Effector CD4-positive, alpha-beta T cell (primary cell): Measurements from ENCODE around the gene NUFIP2.
"Not testable (repeated sequence)": the region's sequence is repeated elsewhere in the genome, so short reads cannot be mapped to it uniquely, and the experiment has no call there.

Source experiments
- DNase-seq: peaks from one replicate; pipeline ENCODE4 v3.0.0-alpha.2; 2020

NUFIP2 gene

GRCh38 chr17:29278692-29279091 lies 15.3 kb downstream of the NUFIP2 start:
- no peak for DNase-seq

- no peak for DNase-seq
Measured at GRCh38 chr17:29273924-29274323, 20.0 kb downstream of the NUFIP2 start.

GRCh38 chr17:29271980-29272379 lies 22.0 kb downstream of the NUFIP2 start:
- DNase-seq, result not testable (repeated sequence)

GRCh38 chr17:29263916-29264315 lies 30.0 kb downstream of the NUFIP2 start:
- DNase-seq, result no peak

GRCh38 chr17:29257756-29258155 lies 36.2 kb downstream of the NUFIP2 start:
- DNase-seq, result no peak

- no peak for DNase-seq
Measured at GRCh38 chr17:29256735-29257466, 37.0 kb downstream of the NUFIP2 start.

- no peak for DNase-seq
Measured at GRCh38 chr17:29255926-29256522, 37.9 kb downstream of the NUFIP2 start.

GRCh38 chr17:29253037-29253436 lies 40.9 kb downstream of the NUFIP2 start:
- no peak for DNase-seq

GRCh38 chr17:29252101-29252791 lies 41.7 kb downstream of the NUFIP2 start:
- no peak for DNase-seq

GRCh38 chr17:29251184-29251583 lies 42.8 kb downstream of the NUFIP2 start:
- DNase-seq, result no peak

- no peak for DNase-seq
Measured at GRCh38 chr17:29250666-29251065, 43.3 kb downstream of the NUFIP2 start.

- DNase-seq, result no peak
Measured at GRCh38 chr17:29248845-29249244, 45.1 kb downstream of the NUFIP2 start.

GRCh38 chr17:29247219-29247618 lies 46.7 kb downstream of the NUFIP2 start:
- no peak for DNase-seq

- no peak for DNase-seq
Measured at GRCh38 chr17:29246628-29247027, 47.3 kb downstream of the NUFIP2 start, which contains the start of gene CRYBA1. Gene CRYBA1, plus strand, starts transcription at chr17:29246859. Its CDS starts 5 bp downstream, at chr17:29246864.

- no peak for DNase-seq
Measured at GRCh38 chr17:29245401-29245800, 48.5 kb downstream of the NUFIP2 start.

GRCh38 chr17:29243792-29244191 lies 50.2 kb downstream of the NUFIP2 start:
- no peak for DNase-seq

GRCh38 chr17:29242790-29243189 lies 51.2 kb downstream of the NUFIP2 start:
- DNase-seq, result no peak

- DNase-seq, result no peak
Measured at GRCh38 chr17:29242051-29242450, 51.9 kb downstream of the NUFIP2 start.

GRCh38 chr17:29240968-29241963 lies 52.7 kb downstream of the NUFIP2 start:
- DNase-seq, result no peak

GRCh38 chr17:29240477-29240876 lies 53.5 kb downstream of the NUFIP2 start:
- DNase-seq, result no peak

- DNase-seq, result no peak
Measured at GRCh38 chr17:29238133-29238850, 55.7 kb downstream of the NUFIP2 start.
